Suprapubic skin (tissue), 4 donors: ENCODE measurements around the gene QRFPR. TPM values are rescaled to one million over a fixed set of nuclear protein-coding genes. Genes with fewer than 3 reads are reported as not detected.
A peak's percentile ranks its signal among the peaks of the same experiment; 100 is the strongest.
"Not testable (repeated sequence)": the region's sequence is repeated elsewhere in the genome, so short reads cannot be mapped to it uniquely, and the experiment has no call there.

Source experiments
- DNase-seq, 2 donors: peaks; one replicate each; pipeline ENCODE4 v3.0.0-alpha.2; 2019; ENCODE audit warnings: low spot score in 2 of 2
- H3K27ac ChIP-seq: fragments of 200-600 bp; sonication (generic); one replicate; pipeline ENCODE4 v1.5.1; 2019
- H3K27me3 ChIP-seq: fragments of 200-600 bp; sonication (generic); one replicate; pipeline ENCODE4 v1.5.1; 2019
- H3K36me3 ChIP-seq: fragments of 200-600 bp; sonication (generic); one replicate; pipeline ENCODE4 v1.5.1; 2019
- H3K4me1 ChIP-seq: fragments of 200-600 bp; sonication (generic); one replicate; pipeline ENCODE4 v1.5.1; 2019
- H3K4me3 ChIP-seq: fragments of 200-600 bp; sonication (generic); one replicate; pipeline ENCODE4 v1.5.1; 2019; ENCODE audit warnings: mild to moderate bottlenecking
- H3K9me3 ChIP-seq: fragments of 200-600 bp; sonication (generic); one replicate; pipeline ENCODE4 v1.5.1; 2019
- EP300 ChIP-seq: sonication (generic); formaldehyde crosslinking; IDR thresholded peaks from one replicate; pipeline ENCODE4 v1.6.1; 2017; ENCODE audit warnings: antibody characterized with exemption
- POLR2A ChIP-seq, 2 donors: fragments of 450-650 bp; IDR thresholded peaks; one replicate each; pipeline ENCODE4 v1.6.1; 2017; ENCODE audit warnings: antibody characterized with exemption in 2 of 2, mild to moderate bottlenecking in 2 of 2, moderate library complexity in 2 of 2
- POLR2AphosphoS5 ChIP-seq, 3 donors: sonication (generic); formaldehyde crosslinking; IDR thresholded peaks; one replicate each; pipeline ENCODE4 v1.6.1; 2017; ENCODE audit warnings: antibody characterized with exemption in 3 of 3
- WGBS: methylation state at CpG from one replicate; pipeline ENCODE4 v1.1.5; 2018; 5-methylcytosine and 5-hydroxymethylcytosine counted together
- total RNA-seq, 4 donors: library from RNA; depleted of rRNA; stranded (reverse); fragments of >200 nt; gene quantifications; one replicate each; pipeline ENCODE4 v1.1.0, GENCODE V29; 2016
- TF ChIP-seq, protein P1 (sequence below), 2 donors: fragments of 200-600 bp in 1 of 2; fragments of 450-650 bp in 1 of 2; sonication (generic) in 1 of 2; IDR thresholded peaks; one replicate each; pipeline ENCODE4 v1.5.1; 2016 to 2019; ENCODE audit warnings: antibody characterized with exemption in 2 of 2, mild to moderate bottlenecking in 1 of 2, moderate library complexity in 1 of 2

QRFPR gene
- total RNA-seq = not detected

DNA sequence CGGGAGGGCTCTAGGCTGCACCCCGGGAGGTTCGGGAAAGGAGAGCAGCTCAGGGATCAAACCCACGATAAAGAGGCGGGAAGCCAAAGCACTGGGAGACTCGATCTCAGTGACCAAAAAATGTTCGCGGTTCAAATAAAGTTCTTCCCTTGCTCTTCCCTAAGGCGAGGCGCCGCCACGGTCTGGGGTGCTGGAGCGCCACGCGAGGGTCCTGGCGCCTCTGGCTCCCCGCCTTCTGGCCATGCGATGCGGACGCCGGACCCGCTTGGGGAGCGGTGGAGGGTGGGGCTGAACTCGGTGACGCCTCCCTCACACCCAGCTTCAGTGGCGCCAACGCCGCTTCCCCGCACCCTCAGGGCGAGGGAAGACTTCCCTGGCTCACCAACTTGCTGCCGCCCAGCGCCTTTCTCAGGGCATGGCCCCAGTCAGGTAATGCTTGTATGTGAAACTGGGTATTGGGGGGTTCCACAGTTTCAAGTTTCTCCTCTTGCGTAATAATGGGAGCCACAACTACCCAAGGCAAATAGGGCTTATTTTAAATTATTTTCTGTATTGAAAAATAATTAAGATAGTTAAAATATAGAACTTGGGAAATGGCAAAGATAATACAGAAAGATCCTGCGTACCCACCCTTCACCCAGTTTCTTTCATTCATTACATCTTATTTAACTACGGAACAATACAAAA, at the start of gene QRFPR:
TSS of gene QRFPR (minus strand) at position 243 of the 687 bp plus-strand sequence. CDS start 371 bp downstream, outside the sequence.
- H3K4me1 ChIP-seq = peaks cover 13% of the 10 kb centered on the region
- TF ChIP-seq POLR2A (IDR thresholded peaks at IDR 0.05) (no peak), POLR2AphosphoS5 (IDR thresholded peaks at IDR 0.05) (no peak), EP300 (no peak)
- TF ChIP-seq, protein P1, sequence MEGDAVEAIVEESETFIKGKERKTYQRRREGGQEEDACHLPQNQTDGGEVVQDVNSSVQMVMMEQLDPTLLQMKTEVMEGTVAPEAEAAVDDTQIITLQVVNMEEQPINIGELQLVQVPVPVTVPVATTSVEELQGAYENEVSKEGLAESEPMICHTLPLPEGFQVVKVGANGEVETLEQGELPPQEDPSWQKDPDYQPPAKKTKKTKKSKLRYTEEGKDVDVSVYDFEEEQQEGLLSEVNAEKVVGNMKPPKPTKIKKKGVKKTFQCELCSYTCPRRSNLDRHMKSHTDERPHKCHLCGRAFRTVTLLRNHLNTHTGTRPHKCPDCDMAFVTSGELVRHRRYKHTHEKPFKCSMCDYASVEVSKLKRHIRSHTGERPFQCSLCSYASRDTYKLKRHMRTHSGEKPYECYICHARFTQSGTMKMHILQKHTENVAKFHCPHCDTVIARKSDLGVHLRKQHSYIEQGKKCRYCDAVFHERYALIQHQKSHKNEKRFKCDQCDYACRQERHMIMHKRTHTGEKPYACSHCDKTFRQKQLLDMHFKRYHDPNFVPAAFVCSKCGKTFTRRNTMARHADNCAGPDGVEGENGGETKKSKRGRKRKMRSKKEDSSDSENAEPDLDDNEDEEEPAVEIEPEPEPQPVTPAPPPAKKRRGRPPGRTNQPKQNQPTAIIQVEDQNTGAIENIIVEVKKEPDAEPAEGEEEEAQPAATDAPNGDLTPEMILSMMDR (IDR thresholded peaks at IDR 0.05) = no peak
- no peak within 1 kb of the TSS for H3K27ac ChIP-seq
- H3K4me3 ChIP-seq = peak within 1 kb of the TSS; percentile 33
- peaks cover 62% of the 10 kb centered on the region for H3K27me3 ChIP-seq
- no peak for DNase-seq
- no peaks in the 10 kb centered on the region for H3K9me3 ChIP-seq
- 12% methylated on average over 26 of the region's 35 CpGs for WGBS
- no peaks in the 10 kb centered on the region for H3K36me3 ChIP-seq

DNA sequence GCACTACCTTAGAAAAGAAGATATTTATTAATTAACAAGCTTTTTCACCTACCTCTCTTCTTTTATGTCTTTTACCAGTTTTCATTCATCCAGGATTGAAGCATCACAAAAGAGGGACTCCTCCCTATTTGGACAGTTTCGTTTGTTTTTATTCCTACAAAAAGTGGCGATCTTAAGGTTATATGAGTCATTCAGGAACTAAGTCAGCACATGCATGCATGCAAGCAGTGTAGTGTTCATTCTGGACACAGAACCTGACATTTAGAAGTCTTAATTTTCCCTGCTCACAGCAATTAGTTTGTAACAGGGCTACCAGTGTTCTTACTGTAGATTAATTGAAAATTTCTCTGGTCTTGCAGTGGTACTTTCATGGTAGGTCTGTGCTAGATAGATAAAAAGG, 47.9 kb upstream of the QRFPR start:
- H3K4me1 ChIP-seq = no peaks in the 10 kb centered on the region
- H3K27ac ChIP-seq = no peak overlapping the region
- no peak for DNase-seq
- H3K36me3 ChIP-seq = no peaks in the 10 kb centered on the region
- whole genome bisulfite sequencing = 64% methylated on average over 2 of the region's 2 CpGs
- H3K9me3 ChIP-seq = no peaks in the 10 kb centered on the region
- no peak overlapping the region for H3K4me3 ChIP-seq
- no peaks in the 10 kb centered on the region for H3K27me3 ChIP-seq
- TF ChIP-seq POLR2A (IDR thresholded peaks at IDR 0.05) (no peak), POLR2AphosphoS5 (IDR thresholded peaks at IDR 0.05) (no peak), EP300 (no peak)
- TF ChIP-seq, protein P1 (IDR thresholded peaks at IDR 0.05) = no peak

DNA sequence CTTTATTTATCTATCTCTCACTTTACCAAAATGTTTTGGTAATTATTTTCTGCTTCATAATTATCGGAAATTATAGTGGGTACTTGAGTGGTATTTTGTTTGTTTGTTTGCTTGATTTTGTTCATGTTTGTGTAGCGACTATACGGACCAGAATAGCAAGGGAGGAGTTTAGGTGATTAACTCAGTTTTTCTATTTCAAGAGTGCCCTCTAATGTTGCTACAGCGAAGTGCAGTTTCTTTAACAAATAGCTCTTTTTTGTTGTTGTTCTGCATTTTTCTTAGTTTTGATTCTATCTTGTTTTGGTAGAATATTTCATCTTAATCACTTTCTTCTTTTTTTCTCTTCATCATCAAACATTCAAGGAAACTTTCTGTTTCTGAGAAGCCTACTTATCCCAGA, 40.8 kb upstream of the QRFPR start:
- Histone ChIP-seq H3K4me3 (no peak overlapping the region), H3K27ac (no peak overlapping the region), H3K36me3 (no peaks in the 10 kb centered on the region), H3K9me3 (no peaks in the 10 kb centered on the region), H3K4me1 (no peaks in the 10 kb centered on the region), H3K27me3 (no peaks in the 10 kb centered on the region)
- 58% methylated on average over 4 of the region's 4 CpGs for WGBS
- no peak for TF ChIP-seq EP300
- TF ChIP-seq POLR2A (IDR thresholded peaks at IDR 0.05) = no peak
- no peak for TF ChIP-seq POLR2AphosphoS5 (IDR thresholded peaks at IDR 0.05)
- TF ChIP-seq, protein P1 (IDR thresholded peaks at IDR 0.05) = no peak
- DNase-seq = no peak

DNA sequence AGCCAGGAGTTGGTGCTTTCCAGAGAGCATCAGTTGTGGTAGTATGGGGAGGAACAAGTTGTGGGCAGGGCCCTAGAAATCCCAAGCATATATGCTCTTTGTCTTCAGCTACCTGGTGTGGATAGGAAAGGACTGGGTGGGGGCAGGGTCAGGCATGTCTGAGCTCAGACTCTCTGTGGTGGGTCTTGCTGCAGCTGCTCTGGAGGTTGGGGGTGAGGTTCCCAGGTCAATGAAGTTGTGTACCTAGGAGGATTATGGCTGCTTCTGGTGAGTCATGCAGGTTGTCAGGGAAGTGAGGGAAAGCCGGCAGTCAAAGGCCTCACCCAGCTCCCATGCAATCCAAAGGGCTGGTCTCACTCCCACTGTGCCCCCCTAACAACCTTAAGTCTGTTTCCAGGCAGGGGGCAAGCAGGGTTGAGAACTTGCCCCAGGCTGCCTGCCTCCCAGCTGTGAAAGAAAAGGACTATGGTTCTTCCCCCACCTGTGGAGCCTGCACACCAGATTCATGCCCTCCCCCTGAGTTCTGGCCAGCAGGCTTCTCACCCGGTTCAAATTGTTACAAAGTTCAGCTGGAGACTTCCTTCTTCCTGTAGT, 30.4 kb upstream of the QRFPR start:
- Histone ChIP-seq H3K27ac (no peak overlapping the region), H3K4me1 (no peaks in the 10 kb centered on the region), H3K4me3 (no peak overlapping the region), H3K27me3 (no peaks in the 10 kb centered on the region), H3K36me3 (no peaks in the 10 kb centered on the region), H3K9me3 (no peaks in the 10 kb centered on the region)
- TF ChIP-seq, protein P1 (IDR thresholded peaks at IDR 0.05) = no peak
- TF ChIP-seq POLR2AphosphoS5 (IDR thresholded peaks at IDR 0.05) = no peak
- no peak for TF ChIP-seq EP300
- no peak for TF ChIP-seq POLR2A (IDR thresholded peaks at IDR 0.05)
- 50% methylated on average over 2 of the region's 2 CpGs for WGBS
- no peak for DNase-seq

- H3K4me3 ChIP-seq, H3K9me3 ChIP-seq, H3K27me3 ChIP-seq, H3K4me1 ChIP-seq, H3K36me3 ChIP-seq, DNase-seq, H3K27ac ChIP-seq: not testable (repeated sequence)
- 65% methylated on average over 2 of the region's 2 CpGs for WGBS
Observed at GRCh38 chr4:121408567-121408966, 27.7 kb upstream of the QRFPR start.
